T-helper 2 cell treated with Interferon-gamma antibody and Interleukin-4, amounts not matched to agents 100 ng/mL and 5 ng/mL, for 36 hours (primary cell): ENCODE results near the gene CSAD. TPM values are rescaled to one million over a fixed set of nuclear protein-coding genes. Genes with fewer than 3 reads are reported as not detected.

Experiments used
- intact Hi-C: fragments of 100-400 bp; cut with micrococcal nuclease; formaldehyde crosslinking; loops from one replicate; pipeline ENCODE4 v1.15.1; 2023
- total RNA-seq: library from RNA; stranded (reverse); gene quantifications from 2 replicates; pipeline ENCODE4 v1.2.3, GENCODE V29; 2022

CSAD gene
- total RNA-seq, 1 donor from 2014 or later, result 24.9 TPM

DNA sequence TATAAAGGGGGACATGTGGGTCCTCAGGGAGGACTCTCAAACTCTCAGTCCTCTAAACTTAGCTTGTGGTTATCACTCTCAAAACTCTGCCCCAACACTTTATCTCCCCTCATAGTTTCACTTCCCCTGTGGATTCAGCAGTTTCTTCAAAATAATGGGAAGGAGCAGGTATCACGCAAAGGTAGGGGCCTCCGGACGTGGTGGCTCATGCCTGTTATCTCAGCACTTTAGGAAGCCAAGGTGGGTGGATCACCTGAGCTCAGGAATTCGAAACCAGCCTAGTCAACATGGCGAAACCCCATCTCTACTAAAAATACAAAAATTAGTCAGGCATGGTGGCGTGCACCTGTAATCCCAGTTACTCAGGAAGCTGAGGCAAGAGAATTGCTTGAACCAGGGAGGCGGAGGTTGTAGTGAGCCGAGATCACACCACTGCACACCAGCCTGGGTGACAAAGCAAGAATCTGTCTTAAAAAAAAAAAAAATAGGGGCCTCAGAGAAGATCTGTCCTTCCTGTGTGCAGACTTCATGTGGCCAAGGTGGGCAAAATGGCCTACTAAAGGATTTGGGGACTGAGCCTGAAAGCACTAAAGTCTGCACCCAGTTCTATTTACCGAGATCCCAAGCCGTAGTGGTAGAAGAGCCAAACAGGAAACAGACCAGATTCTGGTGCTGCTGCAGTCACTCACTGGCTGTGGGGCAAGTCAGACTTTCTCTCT, 19.9 kb upstream of the CSAD start:
- intact Hi-C loops, result loop anchor here (1.0 kb wide), 1 partner anchor 19 kb away; no protein-coding TSS in a partner anchor

DNA sequence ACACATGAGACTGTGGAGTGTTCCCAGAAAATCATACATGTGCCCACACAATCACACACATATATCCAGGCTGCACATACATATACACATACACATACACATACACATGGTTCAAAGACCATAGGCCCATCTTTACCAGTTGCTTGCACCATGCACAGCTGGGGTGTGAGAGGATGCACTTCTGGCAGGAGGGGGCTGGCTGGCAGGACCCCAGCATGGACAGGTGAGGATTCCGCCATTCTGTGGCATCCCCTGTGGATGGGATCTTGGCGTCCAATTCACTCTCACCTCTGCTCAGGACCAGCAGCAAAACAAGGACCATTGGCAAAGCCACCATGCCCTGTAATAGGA, 19.4 kb upstream of the CSAD start:
- intact Hi-C loops, result no loop called here

DNA sequence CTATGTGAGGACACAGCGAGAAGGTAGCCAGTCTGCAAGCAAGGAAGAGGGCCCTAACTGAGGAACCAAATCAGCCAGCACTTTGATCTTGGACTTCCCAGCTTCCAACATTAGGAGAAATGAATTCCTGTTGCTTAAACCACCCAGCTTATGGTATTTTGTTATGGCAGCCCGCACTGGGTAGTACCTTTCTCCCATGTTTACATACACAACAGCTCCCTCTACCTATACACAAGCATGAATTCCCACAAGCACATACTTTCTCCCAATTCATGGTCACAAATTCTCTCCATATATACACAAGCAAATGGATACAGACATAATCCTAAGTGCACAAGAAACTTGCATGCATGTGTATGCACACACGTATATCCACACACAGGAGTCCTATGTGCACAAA, 19.0 kb upstream of the CSAD start:
- intact Hi-C loops, result no loop called here

DNA sequence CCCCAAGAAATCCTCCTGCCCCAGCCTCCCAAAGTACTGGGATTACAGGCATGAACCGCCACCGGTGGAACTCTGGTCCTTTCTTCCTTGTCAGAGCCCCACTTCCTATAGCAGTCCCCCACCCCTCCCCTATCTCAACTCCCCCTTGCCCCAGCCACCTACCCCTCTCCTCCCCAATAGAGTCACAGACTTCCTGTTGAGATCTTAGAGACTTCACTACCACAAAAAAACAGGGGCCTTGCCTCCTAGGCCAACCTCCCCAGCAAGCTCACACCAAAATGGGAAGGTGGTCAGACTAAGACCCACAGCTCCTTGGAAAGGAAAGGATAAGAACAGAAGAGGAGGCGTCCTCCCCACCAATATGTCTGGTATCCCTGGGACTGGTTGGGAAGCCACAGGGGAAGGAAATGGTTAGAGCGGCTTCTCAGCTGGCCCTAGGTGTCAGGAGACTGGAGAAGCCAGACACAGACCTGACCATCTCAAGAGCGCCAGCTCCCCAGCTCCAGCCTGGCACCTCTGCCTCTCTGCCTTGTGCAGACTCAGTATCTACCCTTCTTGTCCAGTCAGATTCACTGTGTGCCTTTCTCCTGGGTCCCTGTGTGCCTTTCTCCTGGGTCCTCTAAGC, 17.9 kb upstream of the CSAD start:
- intact Hi-C loops, result loop anchor here (1.0 kb wide), 1 partner anchor 11 kb away; no protein-coding TSS in a partner anchor

DNA sequence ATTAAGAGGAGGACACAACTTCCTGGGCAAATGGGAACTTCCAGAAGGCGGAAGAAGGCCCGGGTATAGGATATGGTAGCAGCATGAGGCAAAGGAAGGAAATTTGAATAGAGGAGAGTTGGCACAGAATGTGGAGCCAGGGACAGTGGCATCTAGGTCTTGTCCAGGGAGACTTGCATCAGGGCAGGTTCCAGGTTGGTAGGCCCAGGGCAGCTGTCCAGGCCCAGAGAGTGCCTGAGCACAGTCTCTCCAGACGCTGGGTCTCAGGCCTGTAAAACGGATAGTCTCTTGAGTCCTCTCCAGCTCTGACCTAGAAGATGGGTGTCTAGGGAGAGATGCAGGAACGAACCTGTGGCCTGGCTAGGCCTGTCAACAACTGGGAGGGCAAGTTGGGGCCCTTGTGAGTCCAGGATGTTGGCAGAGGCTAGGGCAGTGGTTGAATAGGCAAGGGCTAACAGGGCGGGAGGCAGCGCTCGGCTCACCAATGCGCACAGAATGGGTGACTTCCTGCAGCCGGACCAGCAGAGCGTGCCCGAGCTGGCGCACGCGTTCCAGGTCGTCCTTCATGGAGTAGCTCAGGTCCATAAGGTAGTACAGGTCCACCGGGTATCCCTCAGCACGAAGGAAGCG, 16.4 kb upstream of the CSAD start:
- intact Hi-C loops, result no loop called here

DNA sequence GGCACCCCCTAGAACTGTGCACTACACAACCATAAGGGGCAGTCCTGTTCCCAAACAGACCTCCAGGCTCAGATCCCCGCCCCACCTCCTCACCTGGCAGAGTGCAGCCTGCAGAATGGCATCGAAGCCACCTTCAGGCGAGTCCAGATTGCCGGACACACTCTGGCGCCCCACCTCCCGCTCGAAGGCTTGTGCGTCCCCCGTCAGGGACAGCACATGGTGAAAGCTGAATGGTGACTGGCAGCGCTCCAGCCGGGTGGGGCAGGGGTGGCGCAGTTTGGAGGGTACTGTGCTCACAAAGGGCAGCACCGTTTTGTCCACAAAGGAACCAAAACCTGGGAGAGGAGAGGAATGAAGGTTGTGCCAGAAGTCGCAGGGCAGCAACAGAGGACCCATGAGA, 15.8 kb upstream of the CSAD start:
- intact Hi-C loops, result no loop called here

DNA sequence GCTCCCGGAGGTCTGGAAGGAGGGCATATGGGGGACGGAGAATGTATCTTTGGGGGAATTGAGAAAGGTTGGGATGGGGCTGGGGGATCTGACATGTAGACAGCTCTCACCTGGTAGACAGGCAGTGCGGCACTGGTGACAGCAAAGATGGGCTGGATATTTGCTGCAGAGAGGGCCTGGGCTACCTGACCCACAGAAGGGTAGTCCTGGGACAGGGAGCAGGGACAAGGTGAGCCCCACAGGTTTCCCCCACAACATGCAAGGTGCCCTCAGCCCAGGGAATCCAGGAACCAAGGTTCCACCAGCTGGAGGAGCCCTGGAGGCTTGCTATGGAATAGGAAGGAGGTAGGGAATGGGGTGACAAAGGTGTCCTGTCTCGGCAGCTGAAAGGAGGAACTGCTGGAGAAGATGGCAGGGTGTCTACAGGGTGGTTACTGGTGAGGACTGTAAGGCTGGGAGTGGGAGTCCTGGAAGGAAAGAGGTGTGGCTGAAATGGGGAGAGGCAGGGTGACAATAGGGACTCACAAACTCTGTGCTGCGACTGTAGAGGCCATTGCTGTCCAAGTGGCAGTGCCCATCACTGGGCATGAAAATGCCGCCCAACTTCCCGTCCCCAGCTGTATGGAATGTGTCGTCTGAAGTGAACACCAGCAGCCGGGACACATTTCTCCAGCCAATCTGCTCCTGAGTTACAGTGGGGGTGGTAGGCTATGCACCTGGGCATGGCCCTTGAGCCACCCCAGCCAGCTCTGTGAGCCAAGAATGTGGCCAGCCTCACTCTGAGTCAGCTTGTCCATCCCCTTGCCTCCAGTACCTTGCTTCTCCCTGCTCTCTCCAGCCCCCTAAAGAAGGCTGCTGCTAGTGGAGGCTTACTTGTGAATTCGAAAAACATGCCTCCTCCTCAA, 15.0 kb upstream of the CSAD start:
- intact Hi-C loops, result no loop called here

DNA sequence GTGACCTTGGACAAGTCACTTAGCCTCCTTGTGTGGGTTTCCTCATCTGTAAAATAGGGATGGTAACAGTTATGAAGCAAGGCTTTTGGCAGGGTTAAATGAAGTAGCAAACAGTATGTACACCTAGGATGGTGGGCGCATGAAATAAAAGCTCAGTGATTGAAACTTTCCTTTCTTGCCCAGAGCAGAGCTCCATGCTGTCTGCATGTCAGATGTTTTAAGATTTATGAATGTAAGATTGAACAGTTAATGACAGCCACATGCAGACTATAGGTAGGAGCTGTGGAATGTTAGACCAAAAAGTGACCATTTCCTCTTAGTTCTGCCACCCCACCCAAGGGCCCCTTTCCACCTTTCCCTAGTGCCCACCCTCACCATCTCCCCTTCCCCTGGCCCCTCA, 14.2 kb upstream of the CSAD start:
- intact Hi-C loops, result loop anchor here (5.0 kb wide), 1 partner anchor 38 kb away; no protein-coding TSS in a partner anchor

DNA sequence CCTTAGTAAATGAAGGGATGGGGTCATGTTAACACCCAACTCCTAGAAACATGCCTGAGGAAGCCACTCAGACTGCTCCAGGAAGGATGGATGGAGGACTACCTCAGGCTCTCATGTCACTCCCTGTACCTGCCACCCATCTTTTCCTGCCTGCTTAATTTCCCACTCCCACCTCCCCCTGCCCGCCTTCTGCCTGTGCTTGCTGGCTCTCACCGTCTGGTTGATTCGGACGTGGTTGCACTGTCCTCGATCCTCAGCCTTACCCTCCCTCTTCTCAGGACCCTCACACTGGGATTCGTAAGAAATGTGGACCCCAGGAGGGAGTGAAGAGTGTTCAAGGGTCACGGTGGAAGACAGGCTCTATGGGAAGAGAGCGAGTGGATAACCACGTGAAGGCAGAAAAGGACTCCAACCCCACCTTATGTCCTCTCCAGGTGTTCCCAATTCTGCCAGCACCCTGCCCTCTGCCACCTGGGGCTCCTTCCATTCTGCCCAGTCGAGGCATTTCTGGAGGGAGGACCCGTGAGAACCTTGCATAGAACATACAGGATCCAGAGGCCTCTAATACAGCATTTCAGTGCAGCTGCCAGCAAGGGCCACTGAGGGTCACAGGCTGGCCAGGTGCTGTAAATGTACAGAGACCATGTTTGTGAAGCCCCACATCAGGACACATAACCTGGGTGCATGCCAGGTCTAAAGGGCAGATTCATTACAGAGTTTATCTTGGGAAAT, 13.4 kb upstream of the CSAD start:
- intact Hi-C loops, result loop anchor here (5.0 kb wide), 1 partner anchor 37 kb away; no protein-coding TSS in a partner anchor

DNA sequence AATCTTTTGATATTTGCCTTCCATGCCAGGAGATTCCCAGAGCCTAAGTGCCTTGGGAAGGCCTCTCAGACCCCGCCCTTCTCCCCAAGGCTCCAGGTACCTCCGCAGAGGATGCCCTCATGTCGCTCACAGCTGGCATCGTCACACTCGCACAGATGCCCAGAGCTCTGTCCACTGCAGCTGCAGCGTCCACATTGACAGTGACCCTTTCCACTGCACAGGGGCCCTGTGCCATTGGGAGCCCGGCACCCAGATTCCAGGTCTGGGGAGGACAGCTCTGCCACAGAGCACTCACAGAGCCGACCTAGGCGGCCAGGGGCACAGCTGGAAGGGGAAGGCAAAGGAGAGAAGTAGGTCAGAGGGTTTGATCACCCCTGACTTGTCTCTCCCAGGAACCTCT, 12.3 kb upstream of the CSAD start:
- intact Hi-C loops, result loop anchor here (5.0 kb wide), 1 partner anchor 36 kb away; no protein-coding TSS in a partner anchor

DNA sequence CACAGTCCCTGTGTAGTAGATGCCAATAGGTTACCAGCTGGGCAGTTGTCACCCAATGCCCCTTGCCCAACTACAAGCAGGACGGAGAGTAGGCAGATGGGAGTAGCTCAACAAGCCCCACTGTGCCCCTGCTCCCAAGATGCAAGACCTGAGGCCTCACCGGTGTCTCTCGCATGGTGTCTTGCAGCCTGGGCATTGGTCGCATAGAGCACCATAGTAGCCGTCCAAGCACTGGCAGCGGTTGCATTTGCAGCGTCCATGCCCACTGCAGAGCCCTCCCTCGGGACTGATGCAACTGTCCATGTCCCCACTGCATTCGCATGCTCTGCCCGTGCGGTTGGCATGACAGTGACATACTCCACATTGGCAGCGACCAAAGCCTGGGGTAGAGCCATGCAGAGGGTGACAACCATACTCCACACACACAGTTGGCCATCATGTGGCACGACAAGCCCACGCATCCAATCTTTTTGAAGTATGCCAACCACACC, 11.9 kb upstream of the CSAD start:
- intact Hi-C loops, result loop anchor here (5.0 kb wide), 1 partner anchor 35 kb away; no protein-coding TSS in a partner anchor

DNA sequence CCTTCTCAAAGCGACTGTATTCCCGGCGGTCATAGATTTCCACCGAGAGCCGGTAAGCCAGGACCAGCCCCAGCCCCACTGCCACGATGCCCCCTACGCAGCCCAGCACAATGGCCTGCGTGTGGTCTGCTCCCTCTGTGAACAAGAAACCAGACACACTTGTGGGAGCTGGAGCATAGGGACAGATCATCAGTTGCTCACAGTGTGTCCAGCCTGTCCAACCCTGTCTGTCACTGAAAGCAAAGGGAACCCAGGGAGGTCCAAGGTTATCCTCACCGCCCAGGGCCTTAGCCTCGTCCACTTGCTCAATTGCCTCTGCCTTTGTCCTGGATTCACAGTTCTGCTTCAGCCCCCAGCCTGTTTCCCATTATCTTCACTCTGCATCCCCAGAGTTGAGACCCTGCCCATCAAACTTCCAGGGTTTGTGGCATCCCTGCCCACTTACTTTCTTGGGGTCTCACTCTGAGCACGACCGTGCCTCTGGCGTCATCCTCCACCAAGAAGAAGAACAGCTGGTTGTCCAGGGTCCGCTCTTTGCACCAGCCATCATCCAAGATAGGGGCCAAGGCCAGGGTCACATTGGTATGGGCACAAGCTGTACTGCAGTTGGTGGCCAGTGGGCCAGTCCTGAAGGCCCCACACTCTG, 11.3 kb upstream of the CSAD start:
- intact Hi-C loops, result loop anchor here (5.0 kb wide), 1 partner anchor 35 kb away; no protein-coding TSS in a partner anchor

DNA sequence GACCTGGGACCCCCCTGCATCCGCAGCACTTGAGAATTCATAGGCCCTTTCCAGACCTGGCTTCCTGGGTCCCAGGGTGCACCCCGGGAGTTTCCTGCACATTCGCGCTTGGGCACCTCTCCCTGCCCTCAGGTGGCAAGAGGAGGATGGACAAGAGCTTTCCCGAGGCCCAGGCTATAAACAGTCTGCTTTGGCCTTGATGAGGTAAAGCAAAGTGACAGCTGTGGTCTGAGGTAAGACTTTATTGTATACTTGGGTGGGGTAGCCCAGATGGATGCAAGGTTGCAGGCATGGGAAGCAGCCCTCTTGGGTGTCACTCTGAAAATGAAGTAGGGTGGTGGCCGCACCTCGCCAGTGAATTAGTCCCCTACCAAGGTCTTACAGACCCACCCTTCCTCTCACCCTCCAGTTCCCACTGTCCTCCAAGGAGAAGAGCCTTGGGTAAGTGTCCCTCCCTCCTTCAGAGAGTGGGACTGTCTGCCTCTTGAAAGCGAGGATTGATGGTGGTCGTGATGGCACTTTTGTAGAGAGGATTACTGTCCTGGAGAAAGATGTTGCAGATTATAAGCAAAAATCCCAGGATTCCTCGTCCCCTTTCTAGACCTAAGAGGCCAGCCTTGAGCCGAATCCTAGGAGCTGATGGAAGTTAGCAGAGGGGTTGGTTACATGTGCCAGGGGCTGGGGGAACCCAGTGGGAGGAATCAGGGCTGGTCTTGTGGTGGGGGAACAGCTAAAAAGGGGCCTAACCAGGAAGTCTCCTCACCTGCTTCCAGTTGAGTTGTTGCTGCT, 10.6 kb upstream of the CSAD start:
- intact Hi-C loops, result loop anchor here (5.0 kb wide), 1 partner anchor 34 kb away; no protein-coding TSS in a partner anchor

DNA sequence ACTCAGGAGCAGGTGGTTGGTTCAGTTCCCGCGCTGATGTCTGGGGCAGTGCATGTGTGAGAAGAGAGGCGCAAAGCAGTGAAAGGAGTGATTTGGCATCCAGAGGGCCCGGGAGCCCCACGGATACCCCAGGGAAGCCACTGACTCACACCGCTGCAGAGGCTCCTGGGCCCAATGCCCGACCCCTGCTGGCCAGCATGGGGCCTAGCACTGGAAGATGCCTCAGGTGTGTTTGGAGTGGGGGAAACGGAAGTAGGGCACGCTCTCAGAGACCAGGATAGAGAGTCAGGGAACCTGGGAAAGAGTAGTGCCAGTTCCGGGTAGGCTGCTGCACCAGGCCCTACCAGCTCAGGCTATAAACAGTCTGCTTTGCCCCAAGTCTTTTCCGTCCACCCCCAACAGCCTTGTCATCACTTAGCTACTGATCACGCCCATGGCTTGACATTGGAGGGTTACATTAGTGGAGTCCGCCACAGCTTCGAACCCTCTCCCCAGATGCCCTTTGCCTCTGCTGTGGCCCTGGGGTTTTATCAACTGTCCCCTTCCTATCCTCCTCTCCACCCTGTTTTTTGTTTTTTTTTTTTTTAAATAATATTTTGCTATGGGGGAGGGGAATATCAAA, 9.5 kb upstream of the CSAD start:
- intact Hi-C loops, result loop anchor here (5.0 kb wide), 1 partner anchor 33 kb away; no protein-coding TSS in a partner anchor

DNA sequence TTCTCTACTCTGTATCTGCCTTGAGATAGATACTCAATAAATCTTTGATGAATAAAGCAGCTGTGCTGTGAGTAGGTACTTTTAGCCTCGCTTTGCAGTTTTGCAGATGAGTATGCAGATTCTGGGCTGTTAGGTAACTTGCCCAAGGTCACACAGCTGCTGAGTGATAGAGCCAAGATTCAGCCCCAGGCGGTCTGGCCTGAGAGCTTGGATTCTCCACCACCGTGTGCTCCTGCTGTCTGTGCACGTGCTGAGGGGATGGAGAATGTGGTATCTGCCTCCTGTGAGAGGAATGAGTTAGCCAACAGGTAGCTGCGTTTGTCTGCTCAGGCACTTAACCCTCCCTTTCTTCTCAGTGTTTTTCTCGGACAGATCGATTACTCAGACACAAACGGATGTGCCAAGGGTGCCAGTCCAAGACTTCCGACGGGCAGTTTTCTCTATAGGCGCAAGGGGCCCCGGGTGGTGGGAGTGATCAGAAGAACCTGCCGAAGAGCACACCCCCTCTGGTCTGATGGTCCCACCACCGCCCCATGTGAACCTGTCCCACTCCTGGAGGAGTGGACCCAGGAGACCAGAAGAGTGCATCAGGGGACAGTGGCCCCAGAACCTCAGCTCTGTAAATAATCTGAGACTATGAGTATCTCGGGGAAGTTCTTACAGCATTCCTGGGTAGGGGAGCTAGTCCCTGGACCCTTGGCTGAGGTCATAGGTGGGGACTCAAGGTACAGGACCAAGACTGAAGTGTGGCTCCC, 6.6 kb upstream of the CSAD start:
- intact Hi-C loops, result no loop called here

DNA sequence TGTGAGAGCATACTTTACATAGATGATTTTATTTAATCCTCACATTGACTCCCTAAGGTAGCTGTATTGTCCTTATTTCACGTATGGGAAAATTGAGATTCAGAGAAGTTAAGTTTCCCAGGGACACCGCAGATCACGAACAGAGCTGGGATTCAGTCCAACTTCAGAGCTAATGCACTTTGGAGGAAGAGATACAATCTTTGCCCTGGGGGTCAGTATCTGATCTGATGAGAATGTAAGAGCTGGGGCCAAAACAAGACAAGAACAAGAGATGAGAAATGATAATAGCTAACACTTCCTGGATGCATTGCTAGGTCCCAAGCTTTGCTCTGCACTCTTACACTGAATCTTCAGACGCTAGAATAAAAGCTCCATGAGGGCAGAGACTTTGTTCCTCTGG, 6.0 kb upstream of the CSAD start:
- intact Hi-C loops, result no loop called here

DNA sequence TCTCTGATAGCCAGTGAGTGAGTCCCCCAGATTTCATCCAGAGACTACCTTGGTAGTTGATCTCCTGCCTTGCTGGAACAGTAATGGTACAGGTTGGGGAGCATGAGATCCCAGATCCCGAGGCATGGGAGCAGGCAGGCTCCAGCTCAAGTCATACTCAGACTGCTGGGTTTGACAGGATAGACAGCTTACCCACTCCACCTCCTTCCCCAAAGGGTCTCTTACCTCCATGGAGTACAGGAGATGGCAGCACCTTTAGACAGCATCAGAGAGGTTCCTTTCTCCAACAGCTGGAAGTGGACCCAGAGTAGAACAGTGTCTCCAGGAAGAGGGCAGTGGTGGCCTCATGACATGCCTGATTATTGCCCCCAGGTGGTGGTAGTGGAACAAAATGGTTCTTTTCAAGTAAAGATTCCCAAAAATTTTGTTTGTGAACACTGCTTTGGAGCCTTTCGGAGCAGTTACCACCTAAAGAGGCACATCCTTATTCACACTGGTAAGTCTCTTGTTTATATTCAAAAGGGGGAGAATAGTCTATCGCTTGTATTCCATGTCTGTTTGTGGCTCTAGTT, 4.9 kb upstream of the CSAD start:
- intact Hi-C loops, result no loop called here
